ENCODE measurements around the gene LRRTM4.
A peak's percentile ranks its signal among the peaks of the same experiment; 100 is the strongest.

LRRTM4 gene

GRCh38 chr2:76825140-76825970 lies 696.8 kb downstream of the LRRTM4 start:
- Mint-ChIP-seq H3K36me3 (ENCODE audit: low read depth) (no peaks in the 10 kb centered on the region), H3K27me3 (ENCODE audit: low read depth, poor library complexity) (no peaks in the 10 kb centered on the region), H3K27ac (no peak overlapping the region), H3K9me3 (no peaks in the 10 kb centered on the region), H3K4me3 (no peak overlapping the region), H3K4me1 (no peaks in the 10 kb centered on the region)
- DNase-seq, result no peak
- no peak for TF ChIP-seq CTCF (IDR thresholded peaks at IDR 0.05)

GRCh38 chr2:76821731-76822130 lies 700.4 kb downstream of the LRRTM4 start:
- Mint-ChIP-seq H3K4me1 (no peaks in the 10 kb centered on the region), H3K9me3 (no peaks in the 10 kb centered on the region), H3K27ac (no peak overlapping the region), H3K27me3 (ENCODE audit: low read depth, poor library complexity) (no peaks in the 10 kb centered on the region), H3K4me3 (no peak overlapping the region), H3K36me3 (ENCODE audit: low read depth) (no peaks in the 10 kb centered on the region)
- no peak for TF ChIP-seq CTCF (IDR thresholded peaks at IDR 0.05)
- DNase-seq, result no peak

DNA sequence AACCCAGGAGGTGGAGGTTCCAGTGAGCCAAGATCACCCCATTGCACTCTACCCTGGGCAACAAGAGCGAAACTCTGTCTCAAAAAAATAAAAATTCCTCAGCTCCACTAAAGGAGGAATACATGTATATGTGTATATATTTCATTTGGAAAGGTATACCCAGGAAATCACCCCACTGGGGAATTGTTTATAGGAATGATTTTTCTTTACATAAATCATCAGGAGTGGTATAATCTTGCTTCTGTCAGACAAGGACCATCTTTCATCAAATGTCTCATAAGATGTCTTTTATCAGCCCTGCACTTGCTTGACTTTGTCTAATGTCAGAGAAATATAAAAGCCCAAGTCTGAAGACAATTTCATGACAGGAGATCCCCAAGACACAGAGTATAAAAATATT lies 709.1 kb downstream of the LRRTM4 start:
- Mint-ChIP-seq H3K27me3 (ENCODE audit: low read depth, poor library complexity) (peaks cover 3% of the 10 kb centered on the region), H3K4me1 (no peaks in the 10 kb centered on the region), H3K27ac (no peak overlapping the region), H3K4me3 (no peak overlapping the region), H3K36me3 (ENCODE audit: low read depth) (no peaks in the 10 kb centered on the region), H3K9me3 (no peaks in the 10 kb centered on the region)
- TF ChIP-seq CTCF (IDR thresholded peaks at IDR 0.05), result no peak
- no peak for DNase-seq

GRCh38 chr2:76812156-76812555 lies 710.0 kb downstream of the LRRTM4 start:
- no peak for TF ChIP-seq CTCF (IDR thresholded peaks at IDR 0.05)
- no peak for DNase-seq
- H3K27ac Mint-ChIP-seq, result no peak overlapping the region
- H3K4me3 Mint-ChIP-seq, result no peak overlapping the region
- H3K36me3 Mint-ChIP-seq (ENCODE audit: low read depth), result no peaks in the 10 kb centered on the region
- H3K4me1 Mint-ChIP-seq, result no peaks in the 10 kb centered on the region
- peaks cover 3% of the 10 kb centered on the region for H3K27me3 Mint-ChIP-seq (ENCODE audit: low read depth, poor library complexity)
- H3K9me3 Mint-ChIP-seq, result no peaks in the 10 kb centered on the region

DNA sequence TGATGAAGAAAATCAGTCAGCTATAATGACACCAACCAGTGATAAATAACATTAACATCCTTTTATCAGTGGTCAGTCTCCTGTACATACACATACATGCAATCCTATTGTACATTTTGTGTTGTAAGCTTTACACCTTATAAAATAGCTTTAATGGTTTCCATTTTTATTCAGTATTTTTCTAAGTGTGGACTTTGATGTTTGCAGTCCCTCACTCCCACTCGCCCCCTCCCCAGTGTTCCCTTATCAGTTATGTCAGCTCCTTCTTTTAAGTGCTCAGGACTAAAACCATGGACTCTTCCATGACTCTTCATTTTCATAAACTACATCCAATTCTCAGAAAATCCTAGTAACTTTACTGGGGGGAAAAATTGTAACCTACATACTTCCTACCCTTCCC lies 713.0 kb downstream of the LRRTM4 start:
- H3K4me3 Mint-ChIP-seq, result no peak overlapping the region
- TF ChIP-seq CTCF (IDR thresholded peaks at IDR 0.05), result no peak
- peak overlapping the region; percentile 32 for H3K27ac Mint-ChIP-seq
- H3K9me3 Mint-ChIP-seq, result no peaks in the 10 kb centered on the region
- H3K4me1 Mint-ChIP-seq, result no peaks in the 10 kb centered on the region
- H3K27me3 Mint-ChIP-seq (ENCODE audit: low read depth, poor library complexity), result peaks cover 3% of the 10 kb centered on the region
- no peaks in the 10 kb centered on the region for H3K36me3 Mint-ChIP-seq (ENCODE audit: low read depth)
- no peak for DNase-seq

DNA sequence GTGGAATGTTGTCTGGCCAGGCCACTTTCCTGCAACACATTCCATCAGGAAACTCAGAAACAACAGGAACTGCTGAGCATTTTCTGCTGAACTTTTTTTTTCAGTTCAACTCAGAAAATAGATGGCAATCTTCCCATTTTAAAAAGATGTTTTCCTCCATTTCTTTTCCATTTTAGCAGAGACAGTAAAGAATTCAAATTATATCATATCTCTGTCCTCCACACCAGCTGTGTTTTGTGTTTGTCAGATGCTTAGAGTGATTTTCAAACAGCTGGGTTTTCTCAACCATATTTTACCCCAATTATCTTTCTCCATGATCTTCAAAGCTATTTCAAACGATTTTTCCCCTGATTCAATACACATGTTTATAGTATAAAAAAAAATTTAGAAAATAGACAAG lies 713.4 kb downstream of the LRRTM4 start:
- no peaks in the 10 kb centered on the region for H3K36me3 Mint-ChIP-seq (ENCODE audit: low read depth)
- DNase-seq, result no peak
- no peaks in the 10 kb centered on the region for H3K4me1 Mint-ChIP-seq
- TF ChIP-seq CTCF (IDR thresholded peaks at IDR 0.05), result no peak
- H3K27me3 Mint-ChIP-seq (ENCODE audit: low read depth, poor library complexity), result peaks cover 3% of the 10 kb centered on the region
- H3K27ac Mint-ChIP-seq, result no peak overlapping the region
- no peaks in the 10 kb centered on the region for H3K9me3 Mint-ChIP-seq
- H3K4me3 Mint-ChIP-seq, result no peak overlapping the region

Measured in nephron progenitor cell (in vitro differentiated cells).